ENCODE data around the gene WWOX. TPM values are rescaled to one million over a fixed set of nuclear protein-coding genes. Genes with fewer than 3 reads are reported as not detected.
A peak's percentile ranks its signal among the peaks of the same experiment; 100 is the strongest.

Gene WWOX
- total and polyA plus RNA-seq, 2 of the 13 experiments (the other 11 are each of a cell fraction or from before 2014, with no cell fraction given), result 9.1 to 37.4 TPM

GRCh38 chr16:78505544-78506366, 406.3 kb downstream of the WWOX start (continued):
- TF ChIP-seq MYPOP (CRISPR knock-in tag; IDR thresholded peaks at IDR 0.05) (0 out of 2 replicates have a peak, but pooled peaks have one; percentile 39), GATAD1 (CRISPR knock-in tag; IDR thresholded peaks at IDR 0.05) (no peak), ZNF766 (CRISPR knock-in tag; IDR thresholded peaks at IDR 0.05; ENCODE audit: borderline replicate concordance) (0 out of 2 replicates have a peak, but pooled peaks have one; percentile 33), ZNF530 (CRISPR knock-in tag; IDR thresholded peaks at IDR 0.05; ENCODE audit: low read depth) (no peak), ATF3 (CRISPR knock-in tag; IDR thresholded peaks at IDR 0.05) (no peak; the same call in 1 of the 2 replicates), SRSF9 (IDR thresholded peaks at IDR 0.05; ENCODE audit: borderline replicate concordance, insufficient read depth, low read depth, low read length, poor library complexity, severe bottlenecking) (no peak), ZNF260 (CRISPR knock-in tag; IDR thresholded peaks at IDR 0.05; ENCODE audit: borderline replicate concordance, low read depth) (no peak), THAP9 (CRISPR knock-in tag; IDR thresholded peaks at IDR 0.05; ENCODE audit: borderline replicate concordance) (no peak), GLMP (CRISPR knock-in tag; IDR thresholded peaks at IDR 0.05; ENCODE audit: borderline replicate concordance) (no peak), TCF7 (IDR thresholded peaks at IDR 0.05; ENCODE audit: low read depth) (no peak), CAMTA2 (CRISPR knock-in tag; IDR thresholded peaks at IDR 0.05; ENCODE audit: borderline replicate concordance) (peak; percentile 36; the same call in 1 of the 2 replicates), KMT2B (CRISPR knock-in tag; IDR thresholded peaks at IDR 0.05) (no peak; the same call in 1 of the 2 replicates), ZNF317 (CRISPR knock-in tag; IDR thresholded peaks at IDR 0.05) (no peak), ZNF567 (CRISPR knock-in tag; IDR thresholded peaks at IDR 0.05; ENCODE audit: borderline replicate concordance) (no peak), ETV6 (CRISPR knock-in tag; conservative IDR thresholded peaks at IDR 0.05) (no peak), SP140L (CRISPR knock-in tag; IDR thresholded peaks at IDR 0.05; ENCODE audit: borderline replicate concordance) (0 out of 2 replicates have a peak, but pooled peaks have one; percentile 24), ZNF598 (CRISPR knock-in tag; IDR thresholded peaks at IDR 0.05; ENCODE audit: borderline replicate concordance) (0 out of 2 replicates have a peak, but pooled peaks have one; percentile 50), TFDP2 (CRISPR knock-in tag; IDR thresholded peaks at IDR 0.05) (no peak), POGZ (CRISPR knock-in tag; IDR thresholded peaks at IDR 0.05) (peak; percentile 78), SOX13 (IDR thresholded peaks at IDR 0.05) (no peak; the same call in 1 of the 2 replicates), SOX13 (CRISPR knock-in tag; conservative IDR thresholded peaks at IDR 0.05 in 1 of 2, IDR thresholded peaks at IDR 0.05 in 1 of 2) (0 out of 4 replicates have a peak, but pooled peaks of 1 of the 2 experiments have one; percentile 24)
